CD4-positive, CD25-positive, alpha-beta regulatory T cell (primary cell): ENCODE measurements around the gene PWWP2B. TPM values are rescaled to one million over a fixed set of nuclear protein-coding genes. Genes with fewer than 3 reads are reported as not detected.

Source experiments
- ATAC-seq, 2 donors: fragments of 150-1000 bp; cut with Tn5 transposase; one replicate each; pipeline ENCODE4 v1.10.0; 2021; ENCODE audit warnings: low read depth in 2 of 2, moderate number of reproducible peaks in 2 of 2, moderate library complexity in 1 of 2
- DNase-seq, 3 donors: peaks; one replicate each; pipeline versions ENCODE4 v3.0.0 to v3.0.0-alpha.2; 2012 to 2022; ENCODE audit warnings: mixed read lengths in 1 of 3
- H3K27ac ChIP-seq: one replicate; pipeline ENCODE4 v1.7.0; 2013; ENCODE audit warnings: mild to moderate bottlenecking, low read length; ENCODE audit not compliant: insufficient read depth, poor library complexity, severe bottlenecking
- H3K27me3 ChIP-seq: one replicate; pipeline ENCODE4 v1.7.0; 2013; ENCODE audit warnings: low read length; ENCODE audit not compliant: control insufficient read depth, insufficient read depth
- H3K36me3 ChIP-seq: one replicate; pipeline ENCODE4 v1.7.0; 2013; ENCODE audit warnings: mild to moderate bottlenecking, low read length, moderate library complexity; ENCODE audit not compliant: control insufficient read depth, insufficient read depth
- H3K4me1 ChIP-seq: 2 replicates; pipeline ENCODE4 v1.7.0; 2013; ENCODE audit warnings: mild to moderate bottlenecking, low read length; ENCODE audit not compliant: insufficient read depth, control insufficient read depth, poor library complexity, severe bottlenecking
- H3K4me3 ChIP-seq: one replicate; pipeline ENCODE4 v1.7.0; 2013; ENCODE audit warnings: low read depth, mild to moderate bottlenecking, low read length, moderate library complexity
- H3K9me3 ChIP-seq, 2 experiments: 1 replicate in 1 of 2; 2 replicates in 1 of 2; pipeline ENCODE4 v1.7.0; 2013; ENCODE audit warnings: low read length in 2 of 2, mild to moderate bottlenecking in 1 of 2, moderate library complexity in 1 of 2; ENCODE audit not compliant: control insufficient read depth in 2 of 2
- H3K27ac Mint-ChIP-seq, 3 donors: one replicate each; pipeline ENCODE4 v1.8.0; 2020 to 2022; ENCODE audit warnings: mild to moderate bottlenecking in 3 of 3, mixed read lengths in 3 of 3, moderate library complexity in 2 of 3
- H3K27me3 Mint-ChIP-seq: one replicate; pipeline ENCODE4 v1.8.0; 2022; ENCODE audit warnings: mild to moderate bottlenecking, mixed read lengths
- H3K36me3 Mint-ChIP-seq: one replicate; pipeline ENCODE4 v1.8.0; 2020; ENCODE audit warnings: mixed read lengths
- H3K4me1 Mint-ChIP-seq, 4 donors: one replicate each; pipeline ENCODE4 v1.8.0; 2020 to 2022; ENCODE audit warnings: mixed read lengths in 4 of 4, mild to moderate bottlenecking in 1 of 4
- H3K4me3 Mint-ChIP-seq, 4 donors: one replicate each; pipeline ENCODE4 v1.8.0; 2020 to 2022; ENCODE audit warnings: mild to moderate bottlenecking in 4 of 4, mixed read lengths in 4 of 4, moderate library complexity in 3 of 4
- H3K9me3 Mint-ChIP-seq, 7 donors: one replicate each; pipeline ENCODE4 v1.8.0; 2020 to 2022; ENCODE audit warnings: mixed read lengths in 7 of 7, mild to moderate bottlenecking in 3 of 7, moderate library complexity in 2 of 7
- polyA plus RNA-seq, 4 donors: library from polyadenylated mRNA; unstranded; fragments of 300-500 nt; fragmentation: Illumina TruSeq; gene quantifications; one replicate each; pipeline ENCODE4 v1.2.3, GENCODE V29; 2021
- total RNA-seq: library from RNA; stranded (reverse); gene quantifications from one replicate; pipeline ENCODE4 v1.2.3, GENCODE V29; 2022

Gene PWWP2B
- total and polyA plus RNA-seq, 5 donors from 2014 or later = 0.56 to 10.9 (median 0.90) TPM

DNA sequence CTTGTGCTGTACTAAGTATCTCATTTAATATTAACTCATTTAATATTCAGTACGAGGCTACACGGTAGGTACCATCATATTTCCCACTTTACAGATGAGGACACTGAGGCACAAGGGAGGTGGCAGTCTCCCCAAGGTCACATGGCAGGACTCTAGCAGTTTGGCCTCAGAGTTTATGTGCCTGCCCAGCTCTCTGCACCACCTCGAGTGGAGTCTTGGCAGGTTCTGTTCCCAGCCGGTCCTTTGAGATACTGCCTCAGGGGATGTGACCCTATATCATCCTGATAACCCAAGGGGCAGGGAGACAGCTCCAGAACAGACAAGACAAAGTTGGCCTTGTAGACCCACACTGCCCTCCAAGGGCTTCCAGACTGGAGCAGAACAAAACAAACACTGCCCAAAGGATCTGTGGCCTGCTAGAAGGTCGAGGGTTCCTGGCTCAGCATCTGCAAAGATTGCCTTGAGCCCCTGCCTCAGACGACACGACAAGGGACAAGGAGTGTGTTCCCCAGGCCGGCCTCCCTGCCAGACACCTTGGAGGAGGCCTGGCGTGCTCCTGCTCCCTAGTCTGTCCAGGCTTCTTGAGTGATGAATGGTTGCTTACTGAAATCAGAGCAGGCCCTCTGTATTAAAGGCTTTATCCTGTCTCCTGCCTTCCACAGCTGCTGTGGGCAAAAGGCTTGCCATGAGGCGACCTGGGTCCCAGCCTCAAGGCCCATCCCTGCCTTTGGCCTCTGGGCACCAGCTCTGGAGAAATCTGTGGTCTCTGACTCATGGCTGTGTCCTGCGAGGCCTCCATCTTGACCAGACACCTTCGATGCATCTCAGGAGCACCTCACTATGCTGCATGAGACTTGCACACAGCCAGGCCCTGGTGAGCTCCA, 3.9 kb upstream of the PWWP2B start:
- H3K27ac Mint-ChIP-seq = peak overlapping the region; percentile 55 to 68 (median 57)
- peak overlapping the region in 2 of 4 donors; percentile 15 to 57 for H3K4me3 Mint-ChIP-seq

DNA sequence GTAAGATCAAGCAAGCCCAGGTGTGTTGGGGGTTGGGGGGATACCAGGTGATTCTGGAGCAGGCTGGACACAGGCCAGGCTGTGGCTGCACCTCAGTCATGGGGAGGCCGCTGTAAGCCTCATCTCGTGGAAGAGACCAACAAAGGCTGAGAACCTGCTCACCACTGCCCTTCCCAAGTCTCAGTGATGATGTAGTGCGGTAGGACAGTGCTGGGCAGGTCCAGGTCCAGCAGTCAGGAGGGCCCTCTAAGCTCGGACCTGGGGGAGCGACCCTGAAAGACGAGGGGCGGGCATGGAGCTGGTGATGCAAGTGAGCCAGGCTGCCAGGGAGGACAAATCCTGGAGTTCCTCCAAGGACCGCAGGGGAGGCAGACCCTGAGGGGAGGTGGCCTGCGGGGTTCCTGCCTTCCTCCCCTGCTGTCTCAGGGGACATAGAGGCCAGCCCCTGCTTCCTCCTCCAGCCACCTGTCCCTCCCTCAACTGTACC, 3.3 kb upstream of the PWWP2B start:
- H3K36me3 ChIP-seq = no peaks in the 10 kb centered on the region
- Mint-ChIP-seq H3K4me3 (peak overlapping the region in 3 of 4 donors; percentile 15 to 77 (median 57)), H3K36me3 (peaks cover 5% of the 10 kb centered on the region), H3K27me3 (no peaks in the 10 kb centered on the region), H3K27ac (peak overlapping the region; percentile 55 to 68 (median 57)), H3K4me1 (peaks cover 0 to 14% (median 8%) of the 10 kb centered on the region in 4 donors), H3K9me3 (peaks cover 0 to 8% (median 0%) of the 10 kb centered on the region in 7 donors)
- H3K27ac ChIP-seq = no peak overlapping the region
- no peak for DNase-seq
- no peak for ATAC-seq
- no peaks in the 10 kb centered on the region for H3K9me3 ChIP-seq
- no peak overlapping the region for H3K4me3 ChIP-seq
- peaks cover 22% of the 10 kb centered on the region for H3K4me1 ChIP-seq
- H3K27me3 ChIP-seq = no peaks in the 10 kb centered on the region

More for the DNA sequence above, 3.9 kb upstream of the PWWP2B start:
- Histone ChIP-seq H3K9me3 (no peaks in the 10 kb centered on the region), H3K36me3 (no peaks in the 10 kb centered on the region), H3K4me1 (peaks cover 16% of the 10 kb centered on the region), H3K4me3 (no peak overlapping the region), H3K27ac (no peak overlapping the region), H3K27me3 (no peaks in the 10 kb centered on the region)
- ATAC-seq = no peak
- no peaks in the 10 kb centered on the region for H3K27me3 Mint-ChIP-seq
- peaks cover 0 to 8% (median 0%) of the 10 kb centered on the region in 7 donors for H3K9me3 Mint-ChIP-seq
- H3K4me1 Mint-ChIP-seq = peaks cover 0 to 13% (median 6%) of the 10 kb centered on the region in 4 donors
- peaks cover 5% of the 10 kb centered on the region for H3K36me3 Mint-ChIP-seq
- DNase-seq = no peak

DNA sequence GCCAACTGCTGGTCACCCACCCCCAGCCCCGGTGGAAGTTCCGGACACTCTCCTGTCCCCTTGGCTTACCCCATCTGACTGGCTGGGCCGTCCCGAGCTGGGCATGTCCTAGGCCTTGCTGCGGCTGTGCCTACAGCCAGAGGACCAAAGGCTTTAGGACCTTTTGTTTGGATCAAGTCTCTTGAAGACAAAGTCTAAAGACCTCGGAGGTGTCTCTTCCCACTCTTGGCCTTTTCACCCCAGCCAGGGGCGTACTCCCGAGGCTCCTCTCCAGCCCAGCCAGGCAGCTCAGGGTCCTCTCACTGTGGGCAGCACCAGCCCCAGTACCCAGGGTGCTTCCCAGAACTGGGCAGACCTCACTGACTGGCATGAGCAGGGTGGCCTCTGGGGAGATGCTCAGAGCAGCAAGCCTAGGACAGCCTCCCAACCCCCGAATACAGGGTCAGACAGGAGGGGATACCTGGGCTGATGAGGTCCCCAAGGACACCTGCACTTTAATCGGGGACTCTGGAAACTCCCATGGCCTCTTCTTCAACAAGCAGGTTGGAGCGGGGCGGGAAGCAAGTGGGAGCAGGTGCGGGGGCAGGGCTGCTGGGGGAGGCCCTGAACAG, 2.7 kb upstream of the PWWP2B start:
- peaks cover 0 to 14% (median 8%) of the 10 kb centered on the region in 4 donors for H3K4me1 Mint-ChIP-seq
- peaks cover 5% of the 10 kb centered on the region for H3K36me3 Mint-ChIP-seq
- Histone ChIP-seq H3K27me3 (no peaks in the 10 kb centered on the region), H3K9me3 (no peaks in the 10 kb centered on the region), H3K4me1 (peaks cover 22% of the 10 kb centered on the region), H3K36me3 (no peaks in the 10 kb centered on the region), H3K27ac (peak overlapping the region; percentile 14), H3K4me3 (no peak overlapping the region)
- H3K27me3 Mint-ChIP-seq = no peaks in the 10 kb centered on the region
- peak overlapping the region in 3 of 4 donors; percentile 54 to 67 (median 63) for H3K4me3 Mint-ChIP-seq
- peak overlapping the region in 2 of 3 donors; percentile 55 to 78 for H3K27ac Mint-ChIP-seq
- H3K9me3 Mint-ChIP-seq = peaks cover 0 to 8% (median 0%) of the 10 kb centered on the region in 7 donors
- ATAC-seq = no peak
- no peak for DNase-seq

DNA sequence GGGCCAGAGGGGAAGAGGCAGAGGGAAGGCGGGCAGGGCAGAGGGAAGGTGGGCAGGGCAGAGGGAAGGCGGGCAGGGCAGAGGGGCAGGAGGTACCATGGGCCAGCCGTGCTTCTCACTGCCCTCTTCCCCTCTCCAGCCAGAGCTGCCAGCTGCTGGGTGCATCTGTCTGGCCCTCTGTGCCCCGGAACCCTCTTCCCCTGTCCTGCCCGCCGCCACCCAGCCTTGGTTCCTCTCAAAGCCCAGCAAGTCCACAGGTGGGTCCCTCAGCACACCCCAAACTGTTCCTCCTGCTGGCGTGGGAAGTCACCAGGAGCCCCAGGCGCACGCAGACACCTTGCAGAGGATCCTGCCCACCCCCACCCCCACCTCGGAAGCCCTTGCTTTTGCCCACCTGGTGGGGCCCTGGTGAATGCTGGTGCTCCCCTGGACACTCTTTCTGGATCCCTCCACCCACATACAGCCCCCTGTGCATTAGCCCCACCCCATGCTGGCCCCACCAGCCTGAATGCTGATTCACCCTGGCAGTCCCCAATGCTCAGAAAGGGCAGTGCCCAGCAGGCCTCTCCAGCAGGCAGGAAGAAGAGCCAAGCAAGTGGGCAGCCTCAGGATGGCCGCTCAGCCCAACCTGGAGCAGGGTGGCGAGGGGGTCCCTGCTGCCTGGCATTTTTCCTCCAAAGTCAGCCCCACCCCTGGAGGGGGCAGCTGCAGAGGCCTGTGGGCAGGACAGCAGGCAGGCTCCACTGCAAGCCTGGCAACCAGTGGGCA, 1.9 kb upstream of the PWWP2B start:
- no peaks in the 10 kb centered on the region for H3K27me3 ChIP-seq
- H3K9me3 ChIP-seq = no peaks in the 10 kb centered on the region
- Mint-ChIP-seq H3K9me3 (peaks cover 0 to 8% (median 0%) of the 10 kb centered on the region in 7 donors), H3K36me3 (peaks cover 5% of the 10 kb centered on the region), H3K27ac (peak overlapping the region; percentile 55 to 78 (median 74)), H3K4me1 (peaks cover 0 to 15% (median 10%) of the 10 kb centered on the region in 4 donors), H3K4me3 (peak overlapping the region; percentile 54 to 67 (median 65)), H3K27me3 (no peaks in the 10 kb centered on the region)
- ATAC-seq = no peak
- H3K27ac ChIP-seq = peak overlapping the region; percentile 8
- DNase-seq = no peak
- H3K4me3 ChIP-seq = no peak overlapping the region
- peaks cover 22% of the 10 kb centered on the region for H3K4me1 ChIP-seq
- H3K36me3 ChIP-seq = no peaks in the 10 kb centered on the region

DNA sequence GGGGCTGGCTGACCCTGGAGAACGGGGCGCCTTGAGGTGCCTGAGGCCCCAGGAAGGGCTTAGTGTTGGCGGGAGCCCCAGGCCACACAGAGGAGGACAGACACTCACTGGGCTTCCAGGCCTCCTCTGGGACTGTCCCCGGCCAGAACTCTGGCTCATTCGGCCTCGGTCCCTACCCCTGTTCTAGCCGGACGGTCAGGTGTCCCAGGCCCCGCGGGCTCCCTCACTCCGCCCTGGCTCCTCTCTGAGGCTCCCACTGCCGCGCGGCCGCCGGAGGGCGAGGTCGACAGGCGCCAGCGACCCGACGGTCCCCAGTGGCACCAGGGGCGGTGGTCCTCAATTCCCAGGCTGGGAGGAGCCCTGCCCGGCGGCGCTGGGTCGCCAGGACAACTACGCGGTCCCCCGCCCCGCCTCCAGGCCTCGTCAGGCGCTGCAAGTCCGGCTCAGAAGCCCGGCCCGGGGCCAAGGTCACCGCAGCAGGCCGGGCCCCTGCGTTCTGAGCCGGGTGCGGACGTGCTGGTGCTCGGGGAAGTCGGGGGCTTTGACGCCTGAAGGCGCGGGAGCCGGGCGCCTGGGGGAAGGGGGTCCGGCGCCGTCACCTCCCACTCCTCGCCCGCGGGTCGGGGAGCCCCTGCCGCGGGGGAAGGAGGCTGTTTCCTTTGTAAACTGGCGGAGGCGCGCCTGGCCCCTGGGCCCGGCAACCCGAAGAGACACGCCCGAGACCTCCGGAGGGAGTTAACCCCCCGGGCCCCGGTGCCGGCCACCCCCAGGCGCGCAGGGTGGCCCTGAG, 1.1 kb upstream of the PWWP2B start:
- H3K4me1 ChIP-seq = peaks cover 22% of the 10 kb centered on the region
- H3K36me3 ChIP-seq = no peaks in the 10 kb centered on the region
- ATAC-seq (peak; percentile 2 to 37), DNase-seq (peak in 1 of 3 donors; percentile 27)
- no peaks in the 10 kb centered on the region for H3K27me3 ChIP-seq
- H3K9me3 Mint-ChIP-seq = peaks cover 0 to 8% (median 0%) of the 10 kb centered on the region in 7 donors
- no peaks in the 10 kb centered on the region for H3K9me3 ChIP-seq
- no peaks in the 10 kb centered on the region for H3K27me3 Mint-ChIP-seq
- no peak overlapping the region for H3K4me3 ChIP-seq
- peaks cover 0 to 17% (median 10%) of the 10 kb centered on the region in 4 donors for H3K4me1 Mint-ChIP-seq
- peak overlapping the region in 2 of 4 donors; percentile 55 to 67 for H3K4me3 Mint-ChIP-seq
- H3K27ac Mint-ChIP-seq = no peak overlapping the region
- H3K36me3 Mint-ChIP-seq = peaks cover 5% of the 10 kb centered on the region
- H3K27ac ChIP-seq = peak overlapping the region; percentile 68

DNA sequence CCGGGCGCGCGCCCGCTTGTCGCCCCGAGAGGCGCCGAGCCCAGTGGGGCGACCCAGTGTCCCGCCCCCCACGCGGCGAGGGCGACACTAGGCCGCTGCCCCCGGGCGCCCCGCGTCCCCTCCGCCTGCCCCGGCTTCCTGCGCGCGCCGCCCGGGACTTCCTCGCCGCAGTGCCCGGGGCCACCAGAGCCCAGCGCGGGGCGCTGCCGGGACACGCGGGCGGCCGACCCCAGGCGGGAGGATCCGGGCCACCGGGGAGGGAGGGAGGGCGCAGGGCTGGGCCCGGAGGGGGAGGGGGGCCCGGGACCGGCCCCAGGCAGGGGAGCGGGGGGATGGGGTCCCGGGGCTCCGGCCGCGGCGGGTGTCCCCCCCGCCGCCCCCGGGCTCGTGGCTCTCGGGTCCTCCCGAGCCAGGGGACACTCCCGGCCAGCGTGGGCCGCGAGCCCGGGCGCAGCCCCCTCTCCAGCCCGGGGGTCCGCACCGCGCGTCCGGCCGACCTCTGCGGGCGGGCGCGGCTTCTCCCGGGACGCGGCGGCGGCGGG, 435 bp upstream of the PWWP2B start:
- peak; percentile 72 to 81 for ATAC-seq
- Histone ChIP-seq H3K4me1 (peaks cover 22% of the 10 kb centered on the region), H3K27ac (peak overlapping the region; percentile 68), H3K27me3 (no peaks in the 10 kb centered on the region), H3K36me3 (no peaks in the 10 kb centered on the region), H3K4me3 (no peak overlapping the region), H3K9me3 (no peaks in the 10 kb centered on the region)
- Mint-ChIP-seq H3K36me3 (peaks cover 5% of the 10 kb centered on the region), H3K27me3 (no peaks in the 10 kb centered on the region), H3K4me1 (peaks cover 0 to 17% (median 10%) of the 10 kb centered on the region in 4 donors), H3K27ac (no peak overlapping the region), H3K4me3 (no peak overlapping the region), H3K9me3 (peaks cover 0 to 8% (median 0%) of the 10 kb centered on the region in 7 donors)
- peak; percentile 51 to 76 (median 68) for DNase-seq
